CD4-positive, alpha-beta T cell treated with Interleukin-4 for 4 hours (primary cell): ENCODE data around the gene DYNC1I1.

Experiments
- DNase-seq: peaks from one replicate; pipeline ENCODE4 v3.0.0-alpha.2; 2020

Gene DYNC1I1

GRCh38 chr7:95865716-95866371 is 93.5 kb downstream of the DYNC1I1 start:
- DNase-seq = no peak

DNA sequence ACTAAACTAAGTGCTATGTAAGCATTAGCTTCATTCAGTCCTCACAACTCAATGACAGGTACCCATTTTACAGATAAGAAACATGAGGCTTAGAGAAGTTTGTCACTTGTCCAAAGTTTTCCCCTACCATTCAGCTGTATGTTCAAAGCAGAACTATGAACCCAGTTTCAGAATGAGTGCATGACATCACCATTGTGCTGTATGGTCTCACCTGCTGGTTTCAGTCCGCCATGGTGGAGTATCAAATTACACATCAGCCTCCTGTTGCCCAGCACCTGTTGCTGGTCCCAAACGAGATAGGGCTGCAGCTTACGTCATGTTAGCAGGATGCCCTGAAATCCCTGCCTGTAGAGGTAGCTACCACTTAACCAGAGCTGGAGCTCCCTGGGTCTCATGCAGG is 95.0 kb downstream of the DYNC1I1 start:
- no peak for DNase-seq

DNA sequence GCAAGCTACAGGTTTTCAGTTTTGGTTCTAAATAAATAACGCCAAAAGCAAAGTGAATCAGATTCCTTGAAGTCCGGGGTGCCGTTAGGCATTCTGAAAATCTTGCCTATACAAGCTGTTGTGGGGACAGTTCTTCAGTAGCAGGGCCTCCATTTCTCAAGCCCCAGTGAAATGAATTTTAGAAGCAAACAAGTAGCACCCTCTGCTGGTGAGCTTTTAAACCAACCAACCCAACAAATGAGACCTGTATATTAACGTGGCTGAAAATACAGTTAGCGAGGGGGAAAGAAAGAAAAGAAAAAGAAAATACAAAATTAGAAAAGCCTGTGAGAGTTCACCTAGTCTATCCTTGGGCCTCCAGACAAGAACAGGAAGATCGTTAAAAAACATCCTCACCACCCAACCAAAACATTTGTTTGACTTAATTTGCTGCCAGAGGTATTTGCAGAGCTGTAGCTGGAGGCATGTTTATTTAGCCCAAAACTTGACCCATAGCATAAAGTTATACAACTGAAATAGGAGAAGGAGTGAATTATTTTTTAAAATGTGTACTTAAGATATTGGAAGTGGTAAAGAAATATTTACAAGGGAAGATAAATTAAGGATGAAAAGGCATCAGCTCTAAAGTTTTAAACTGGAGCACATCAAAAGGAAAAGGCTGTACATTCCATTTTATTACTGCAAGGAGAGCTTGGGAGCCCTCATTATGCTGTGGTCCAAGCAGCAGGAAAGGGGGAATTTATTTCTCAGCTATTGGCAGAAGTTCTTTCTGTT is 98.9 kb downstream of the DYNC1I1 start:
- DNase-seq = peak; percentile 6

GRCh38 chr7:95871896-95872295 is 99.5 kb downstream of the DYNC1I1 start:
- DNase-seq = no peak

DNA sequence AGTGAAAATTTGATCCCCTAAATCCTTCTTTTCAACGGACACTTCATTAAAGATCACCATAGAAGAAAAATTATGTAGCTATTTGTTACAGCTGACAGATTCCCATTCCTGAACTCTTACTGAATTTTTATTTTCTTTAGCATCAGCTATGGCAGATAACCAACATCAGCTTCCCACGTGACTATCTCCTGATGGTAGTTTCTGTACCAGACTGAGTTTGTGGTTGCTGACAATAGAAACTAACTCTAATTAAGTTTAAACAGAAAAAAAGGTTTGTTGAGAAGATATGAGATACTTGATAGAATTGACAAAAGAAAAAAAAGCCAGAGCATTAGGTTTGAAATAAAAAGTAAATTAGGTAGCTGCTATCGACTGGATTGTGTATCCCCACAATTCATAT is 101.8 kb downstream of the DYNC1I1 start:
- no peak for DNase-seq

GRCh38 chr7:95874541-95875265 is 102.3 kb downstream of the DYNC1I1 start:
- DNase-seq = no peak

DNA sequence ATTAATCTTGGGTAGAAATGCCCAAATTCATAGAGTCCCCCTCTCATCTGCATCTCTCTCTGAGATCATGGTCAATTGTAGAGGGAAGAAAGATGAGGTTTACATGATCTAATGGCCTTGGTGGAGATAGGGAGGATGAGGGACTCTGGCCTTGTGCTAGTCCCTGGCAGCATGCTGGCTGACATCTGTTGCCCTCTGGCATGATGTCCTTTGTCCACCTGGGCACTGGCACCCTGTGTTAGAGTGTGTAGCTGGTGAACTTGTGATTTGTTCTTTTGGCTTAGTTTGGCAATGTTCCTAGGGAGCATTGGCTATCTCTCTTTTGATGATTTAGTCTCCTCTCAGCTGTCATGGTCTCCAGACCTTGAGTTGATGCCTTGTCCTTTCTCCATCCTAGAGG is 103.2 kb downstream of the DYNC1I1 start:
- no peak for DNase-seq

DNA sequence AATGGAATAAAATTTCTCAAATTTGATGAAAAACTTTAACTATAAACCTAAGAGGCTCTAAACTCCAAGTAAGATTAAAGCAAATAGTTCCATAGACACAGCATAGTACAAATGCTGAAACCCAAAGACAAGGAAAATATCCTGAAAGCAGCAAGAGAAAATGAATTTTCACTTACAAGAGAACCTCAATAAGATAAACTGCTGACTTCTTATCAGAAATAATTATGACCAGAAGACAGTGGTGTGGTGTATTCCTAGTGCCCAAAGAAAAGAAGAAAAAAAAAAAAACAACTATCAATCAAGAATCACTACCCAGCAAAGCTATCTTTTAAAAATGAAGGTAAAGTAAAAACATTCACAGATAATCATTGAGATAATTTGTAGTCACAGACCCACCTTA is 106.3 kb downstream of the DYNC1I1 start:
- no peak for DNase-seq

DNA sequence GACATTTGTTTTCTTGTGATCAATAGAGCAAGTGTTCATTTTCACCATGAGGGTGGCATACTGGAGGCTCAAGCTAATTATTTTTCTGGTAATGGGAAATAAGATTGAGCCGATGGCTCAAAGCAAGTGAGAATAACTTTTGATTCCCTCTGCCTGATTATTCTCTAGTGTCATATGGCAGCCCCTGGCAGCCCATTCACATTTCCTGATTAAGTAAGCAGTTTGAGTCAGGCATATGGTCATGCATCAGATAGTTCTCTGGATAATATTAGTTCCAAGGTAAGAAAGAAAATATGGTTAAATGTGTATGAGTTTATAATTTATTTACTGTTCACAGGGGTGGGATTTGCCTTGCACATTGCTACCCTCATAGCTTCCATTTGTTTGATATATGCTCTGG is 109.2 kb downstream of the DYNC1I1 start:
- DNase-seq = no peak

GRCh38 chr7:95883217-95883616 is 110.9 kb downstream of the DYNC1I1 start:
- no peak for DNase-seq

DNA sequence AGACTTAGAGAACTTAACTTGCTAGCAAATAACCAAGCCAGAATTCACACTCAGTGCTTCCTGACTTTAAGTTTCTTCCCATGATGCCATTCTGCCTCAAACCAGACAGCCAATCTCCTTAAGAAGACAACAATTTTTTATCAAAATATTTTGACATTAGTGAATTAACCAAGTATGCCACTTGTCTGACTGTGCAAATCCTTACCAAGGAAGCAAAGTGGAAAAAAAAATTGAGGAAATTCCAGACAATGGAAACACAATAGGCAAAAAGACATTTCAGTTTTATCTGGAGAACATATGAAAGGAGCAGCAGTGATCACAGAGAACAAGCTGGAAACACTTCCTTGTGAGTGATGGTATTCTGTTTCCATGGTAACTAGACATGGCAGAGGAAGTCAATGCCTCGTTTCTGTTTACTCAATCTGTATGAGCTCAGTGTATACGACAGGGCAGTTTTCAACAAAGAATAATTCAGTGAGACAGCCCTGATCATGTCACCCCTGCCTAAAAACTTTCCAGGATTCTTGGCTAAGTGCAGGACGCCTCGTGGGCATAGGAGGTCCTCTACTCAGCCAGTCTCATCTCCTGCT is 114.2 kb downstream of the DYNC1I1 start:
- DNase-seq = no peak

- no peak for DNase-seq
Measured at GRCh38 chr7:95893484-95893883, 121.1 kb downstream of the DYNC1I1 start.

GRCh38 chr7:95897557-95898251 is 125.3 kb downstream of the DYNC1I1 start:
- DNase-seq = no peak

- DNase-seq = no peak
Measured at GRCh38 chr7:95899919-95900513, 127.7 kb downstream of the DYNC1I1 start.

GRCh38 chr7:95901006-95901405 is 128.7 kb downstream of the DYNC1I1 start:
- no peak for DNase-seq

DNA sequence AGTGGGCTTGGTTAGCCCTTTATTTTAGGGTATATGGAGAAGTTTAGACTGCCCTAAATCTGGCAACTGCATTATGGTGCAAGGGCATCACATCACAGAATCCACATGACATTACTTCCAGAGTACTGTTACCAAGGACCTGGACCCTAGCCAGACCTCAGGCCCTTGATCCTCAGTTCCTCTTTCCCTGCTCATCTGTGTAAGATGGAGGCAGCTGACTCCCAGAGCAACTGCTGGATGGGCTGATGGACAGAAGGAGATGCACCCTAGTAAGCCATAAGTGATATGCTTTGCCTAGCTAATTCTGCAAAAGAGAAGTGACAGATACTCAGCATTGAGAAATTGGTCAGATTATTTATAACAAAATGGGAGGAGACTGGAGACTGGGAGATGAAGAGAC is 131.7 kb downstream of the DYNC1I1 start:
- DNase-seq = no peak

DNA sequence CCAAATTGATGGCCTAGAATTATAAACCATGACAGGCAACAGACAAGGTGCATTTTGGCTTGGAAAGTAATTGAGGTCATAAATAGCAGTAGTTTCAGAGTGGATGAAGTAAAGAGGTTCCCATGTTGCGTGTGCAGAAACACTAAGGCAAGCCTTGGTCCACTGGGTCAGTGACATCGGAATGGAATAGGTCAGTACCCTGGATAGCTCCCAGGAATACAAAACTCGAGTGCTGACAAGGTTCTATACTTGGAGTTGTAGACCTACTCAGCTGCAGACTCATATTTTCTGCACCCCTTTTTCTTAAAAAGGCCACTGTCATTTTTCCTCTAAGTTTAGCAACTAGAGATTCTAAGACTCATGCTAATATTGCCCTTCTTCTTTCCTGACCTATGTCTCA is 132.8 kb downstream of the DYNC1I1 start:
- DNase-seq = no peak

- no peak for DNase-seq
Measured at GRCh38 chr7:95906851-95907250, 134.5 kb downstream of the DYNC1I1 start.

- no peak for DNase-seq
Measured at GRCh38 chr7:95907337-95907736, 135.0 kb downstream of the DYNC1I1 start.

DNA sequence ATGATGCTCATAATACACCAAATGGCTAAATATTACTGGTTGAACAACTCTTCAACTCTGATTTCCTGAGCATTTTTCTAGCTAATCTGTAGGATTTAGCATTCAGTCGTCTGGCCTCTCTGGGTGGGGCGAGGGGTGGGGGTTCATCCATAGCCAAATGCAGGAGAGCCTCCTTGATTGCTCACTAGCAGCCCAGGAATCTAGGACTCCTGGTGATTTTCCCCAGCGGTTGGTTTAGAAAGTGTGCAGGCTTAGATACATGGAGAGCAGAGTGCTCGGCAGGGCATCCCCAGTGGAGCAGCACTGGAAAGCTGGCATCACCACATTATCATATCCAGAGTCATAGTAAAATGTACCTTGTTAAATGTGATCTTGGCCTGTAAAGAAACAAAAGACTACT is 136.1 kb downstream of the DYNC1I1 start:
- DNase-seq = no peak

- no peak for DNase-seq
Measured at GRCh38 chr7:95910341-95910740, 138.0 kb downstream of the DYNC1I1 start.

DNA sequence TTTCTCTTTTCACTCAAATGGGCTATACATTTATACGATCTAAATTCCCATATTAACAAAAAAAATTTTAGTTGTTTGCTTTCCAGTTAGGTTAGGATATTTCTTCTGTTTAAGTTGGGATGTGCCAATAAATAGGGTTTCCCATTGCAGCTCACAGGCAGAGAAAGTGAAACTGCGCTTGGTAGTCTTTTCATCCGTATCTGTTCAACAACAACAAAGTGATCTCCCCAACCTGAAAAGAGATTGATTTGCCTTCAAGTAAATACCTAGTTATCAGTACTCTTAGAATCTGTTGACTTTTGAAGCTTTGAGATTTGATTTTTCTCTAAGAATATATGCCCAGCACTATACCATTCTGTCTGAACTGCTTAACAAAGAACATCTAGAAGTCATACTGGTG is 143.4 kb downstream of the DYNC1I1 start:
- DNase-seq = no peak
